GM18858 (cell line): ENCODE results near the gene SLBP.

Experiments
- ATAC-seq: cut with Tn5 transposase; IDR thresholded peaks from one replicate; pipeline ENCODE4 v1.9.1; 2021; ENCODE audit not compliant: unreplicated experiment

The SLBP gene

GRCh38 chr4:1749370-1749769, 37.3 kb upstream of the SLBP start:
- no peak for ATAC-seq

- ATAC-seq, result no peak
Measured at GRCh38 chr4:1748465-1748995, 36.4 kb upstream of the SLBP start.

- no peak for ATAC-seq
Measured at GRCh38 chr4:1747603-1747967, 35.5 kb upstream of the SLBP start.

- ATAC-seq, result no peak
Measured at GRCh38 chr4:1746919-1747602, 34.9 kb upstream of the SLBP start.

GRCh38 chr4:1746265-1746691, 34.2 kb upstream of the SLBP start:
- no peak for ATAC-seq

GRCh38 chr4:1745697-1746096, 33.6 kb upstream of the SLBP start:
- ATAC-seq, result no peak

GRCh38 chr4:1745165-1745564, 33.0 kb upstream of the SLBP start:
- no peak for ATAC-seq

GRCh38 chr4:1744552-1744951, 32.4 kb upstream of the SLBP start:
- ATAC-seq, result no peak

GRCh38 chr4:1743975-1744374, 31.9 kb upstream of the SLBP start:
- no peak for ATAC-seq

GRCh38 chr4:1743551-1743950, 31.4 kb upstream of the SLBP start:
- no peak for ATAC-seq

GRCh38 chr4:1741208-1741607, 29.1 kb upstream of the SLBP start:
- no peak for ATAC-seq

GRCh38 chr4:1740021-1740545, 28.0 kb upstream of the SLBP start:
- no peak for ATAC-seq

- ATAC-seq, result no peak
Measured at GRCh38 chr4:1739358-1739757, 27.2 kb upstream of the SLBP start.

GRCh38 chr4:1738410-1738809, 26.3 kb upstream of the SLBP start:
- ATAC-seq, result no peak

GRCh38 chr4:1737666-1738065, 25.5 kb upstream of the SLBP start:
- no peak for ATAC-seq

GRCh38 chr4:1736812-1737211, 24.7 kb upstream of the SLBP start:
- no peak for ATAC-seq

GRCh38 chr4:1735215-1735614, 23.1 kb upstream of the SLBP start:
- no peak for ATAC-seq

GRCh38 chr4:1732911-1733310, 20.8 kb upstream of the SLBP start:
- no peak for ATAC-seq

- ATAC-seq, result no peak
Measured at GRCh38 chr4:1731180-1731579, 19.1 kb upstream of the SLBP start.

- ATAC-seq, result no peak
Measured at GRCh38 chr4:1730532-1731135, 18.5 kb upstream of the SLBP start.

- no peak for ATAC-seq
Measured at GRCh38 chr4:1728061-1728980, 16.2 kb upstream of the SLBP start.
